CD8-positive, alpha-beta memory T cell (primary cell): ENCODE results near the gene CHAC1. TPM values are rescaled to one million over a fixed set of nuclear protein-coding genes. Genes with fewer than 3 reads are reported as not detected.

ENCODE experiments used
- CTCF ChIA-PET: fragments of 350-600 bp; sonication (Branson Sonifier 250); formaldehyde crosslinking; loops from one replicate; lab custom pipeline; 2021; ENCODE audit warnings: antibody characterized with exemption; lab: Charles Lee
- POLR2A ChIA-PET: fragments of 350-600 bp; sonication (Branson Sonifier 250); formaldehyde crosslinking; loops from one replicate; lab custom pipeline; 2021; ENCODE audit warnings: antibody characterized with exemption; lab: Charles Lee
- DNase-seq, 5 donors: peaks; one replicate each; pipeline versions ENCODE4 v3.0.0 to v3.0.0-alpha.2; 2020 to 2022; ENCODE audit warnings: mixed read lengths in 1 of 5
- H3K27ac ChIP-seq: one replicate; pipeline ENCODE4 v1.7.0; 2013; ENCODE audit warnings: low read depth, mild to moderate bottlenecking, low read length, moderate library complexity
- H3K27me3 ChIP-seq: 2 replicates; pipeline ENCODE4 v1.7.0; 2013; ENCODE audit warnings: low read length, mild to moderate bottlenecking; ENCODE audit not compliant: insufficient read depth, poor library complexity, severe bottlenecking
- H3K36me3 ChIP-seq: 2 replicates; pipeline ENCODE4 v1.7.0; 2013; ENCODE audit warnings: mild to moderate bottlenecking, low read length, moderate library complexity; ENCODE audit not compliant: insufficient read depth
- H3K4me1 ChIP-seq: 2 replicates; pipeline ENCODE4 v1.7.0; 2013; ENCODE audit warnings: mild to moderate bottlenecking, low read length, moderate library complexity; ENCODE audit not compliant: insufficient read depth
- H3K4me3 ChIP-seq: 2 replicates; pipeline ENCODE4 v1.7.0; 2013; ENCODE audit warnings: mild to moderate bottlenecking, low read length
- H3K9me3 ChIP-seq: 2 replicates; pipeline ENCODE4 v1.7.0; 2013; ENCODE audit warnings: mild to moderate bottlenecking, low read length
- H3K27ac Mint-ChIP-seq, 8 donors: one replicate each; pipeline ENCODE4 v1.8.0; 2020 to 2021; ENCODE audit warnings: mixed read lengths in 8 of 8, mild to moderate bottlenecking in 6 of 8, inconsistent platforms in 3 of 8, moderate library complexity in 3 of 8
- H3K27me3 Mint-ChIP-seq, 2 donors: one replicate each; pipeline ENCODE4 v1.8.0; 2020 to 2021; ENCODE audit warnings: mixed read lengths in 2 of 2, mild to moderate bottlenecking in 1 of 2, moderate library complexity in 1 of 2
- H3K36me3 Mint-ChIP-seq, 3 donors: one replicate each; pipeline ENCODE4 v1.8.0; 2020 to 2021; ENCODE audit warnings: mixed read lengths in 3 of 3, inconsistent platforms in 1 of 3, mild to moderate bottlenecking in 1 of 3
- H3K4me1 Mint-ChIP-seq, 3 donors: one replicate each; pipeline ENCODE4 v1.8.0; 2020 to 2021; ENCODE audit warnings: mixed read lengths in 3 of 3, inconsistent platforms in 1 of 3, mild to moderate bottlenecking in 1 of 3
- H3K4me3 Mint-ChIP-seq, 7 donors: one replicate each; pipeline ENCODE4 v1.8.0; 2020 to 2021; ENCODE audit warnings: mixed read lengths in 7 of 7, mild to moderate bottlenecking in 6 of 7, moderate library complexity in 4 of 7, inconsistent platforms in 2 of 7
- H3K9me3 Mint-ChIP-seq, 5 donors: one replicate each; pipeline ENCODE4 v1.8.0; 2020 to 2022; ENCODE audit warnings: mixed read lengths in 5 of 5, mild to moderate bottlenecking in 3 of 5, moderate library complexity in 2 of 5, inconsistent platforms in 1 of 5
- polyA plus RNA-seq: library from polyadenylated mRNA; unstranded; fragments of 300-500 nt; fragmentation: Illumina TruSeq; gene quantifications from one replicate; pipeline ENCODE4 v1.2.3, GENCODE V29; 2021
- total RNA-seq, 2 experiments: library from RNA; stranded (reverse); gene quantifications; one replicate each; pipeline ENCODE4 v1.2.3, GENCODE V29; 2021

CHAC1 gene
- total RNA-seq (10 to 100 TPM; 15.1 to 16.7 TPM), polyA plus RNA-seq (not detected)

DNA sequence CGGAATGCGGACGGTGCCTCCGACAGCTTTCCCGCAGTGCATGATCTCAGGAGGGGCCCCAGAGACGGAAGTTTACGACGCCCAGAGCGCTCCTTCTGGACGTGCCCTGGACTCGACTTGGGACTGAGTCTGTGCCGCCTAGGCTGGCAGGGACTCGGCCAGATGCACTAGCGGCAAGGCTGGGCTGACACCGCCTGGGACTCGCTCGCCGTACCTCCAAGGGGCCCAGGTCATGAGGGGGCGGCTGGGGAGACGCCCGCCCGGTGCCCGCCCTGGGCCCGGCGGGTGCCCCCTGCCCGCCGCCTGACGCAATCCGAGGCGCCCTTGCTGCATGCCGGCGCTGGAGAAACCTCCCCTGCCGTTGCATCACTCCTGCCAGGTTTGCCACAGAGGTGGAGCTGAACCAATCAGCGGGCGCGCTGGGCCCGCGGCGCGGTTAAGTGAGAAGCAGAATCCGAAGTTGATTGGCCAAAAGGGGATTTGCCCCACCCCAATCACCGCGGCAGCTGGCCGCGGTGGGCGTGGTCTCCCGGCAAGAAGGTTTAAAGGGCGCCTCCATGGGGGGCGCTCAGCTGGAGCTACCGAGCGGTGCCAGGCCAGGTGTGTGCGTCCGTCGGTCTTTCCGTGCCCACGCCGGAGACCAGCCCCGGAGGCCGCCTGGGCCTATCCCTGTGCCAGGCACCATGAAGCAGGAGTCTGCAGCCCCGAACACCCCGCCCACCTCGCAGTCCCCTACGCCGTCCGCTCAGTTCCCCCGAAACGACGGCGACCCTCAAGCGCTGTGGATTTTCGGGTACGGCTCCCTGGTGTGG is at the start of gene CHAC1:
Gene CHAC1, plus strand, starts transcription at position 571 of the 812 bp plus-strand sequence. Its CDS starts 113 bp downstream, at position 684.
- CTCF ChIA-PET = interaction anchor here (0.8 to 4.0 kb wide), 5 partner anchors 9 to 49 kb away, joined by 3 to 35 read pairs (median 7); no protein-coding TSS in a partner anchor
- H3K4me3 ChIP-seq = peak within 1 kb of the TSS; percentile 86
- H3K27ac ChIP-seq = peak within 1 kb of the TSS; percentile 61

GRCh38 chr15:40904552-40905201 is 48.6 kb upstream of the CHAC1 start:
- Mint-ChIP-seq H3K4me1 (peaks cover 12 to 55% (median 27%) of the 10 kb centered on the region in 3 donors), H3K27me3 (peaks cover 0 to 2% of the 10 kb centered on the region in 2 donors), H3K27ac (peak overlapping the region in 5 of 8 donors; percentile 31 to 92 (median 67)), H3K9me3 (no peaks in the 10 kb centered on the region), H3K36me3 (peaks cover 0 to 48% (median 0%) of the 10 kb centered on the region in 3 donors), H3K4me3 (peak overlapping the region in 1 of 7 donors; percentile 21)
- ChIA-PET CTCF (interaction anchor here (0.7 to 6.9 kb wide), 26 partner anchors 9 to 561 kb away, joined by 3 to 76 read pairs (median 5); partner anchors contain the start of genes CHAC1, CHP1, DLL4 and EXD1), POLR2A (interaction anchor here (0.5 to 0.6 kb wide), 2 partner anchors 103 to 210 kb away, joined by 3 read pairs; no protein-coding TSS in a partner anchor)
- Histone ChIP-seq H3K9me3 (no peaks in the 10 kb centered on the region), H3K4me3 (no peak overlapping the region), H3K36me3 (peaks cover 25% of the 10 kb centered on the region), H3K27me3 (no peaks in the 10 kb centered on the region), H3K4me1 (peaks cover 26% of the 10 kb centered on the region), H3K27ac (no peak overlapping the region)
- DNase-seq = no peak

More for the DNA sequence above, at the start of gene CHAC1:
- POLR2A ChIA-PET = interaction anchor here (0.8 to 2.8 kb wide), 3 partner anchors 11 to 164 kb away, joined by 3 to 24 read pairs (median 5); no protein-coding TSS in a partner anchor
- no peaks in the 10 kb centered on the region for H3K9me3 Mint-ChIP-seq
- Histone ChIP-seq H3K4me1 (peaks cover 16% of the 10 kb centered on the region), H3K36me3 (no peaks in the 10 kb centered on the region), H3K27me3 (no peaks in the 10 kb centered on the region), H3K9me3 (no peaks in the 10 kb centered on the region)
- H3K4me3 Mint-ChIP-seq = peak within 1 kb of the TSS; percentile 89 to 96 (median 92)
- peaks cover 0 to 3% (median 0%) of the 10 kb centered on the region in 3 donors for H3K36me3 Mint-ChIP-seq
- peaks cover 3 to 5% of the 10 kb centered on the region in 2 donors for H3K27me3 Mint-ChIP-seq
- peak within 1 kb of the TSS; percentile 61 to 89 (median 72) for H3K27ac Mint-ChIP-seq
- DNase-seq = peak; percentile 89 to 96 (median 93)
- H3K4me1 Mint-ChIP-seq = peaks cover 11 to 20% (median 12%) of the 10 kb centered on the region in 3 donors

DNA sequence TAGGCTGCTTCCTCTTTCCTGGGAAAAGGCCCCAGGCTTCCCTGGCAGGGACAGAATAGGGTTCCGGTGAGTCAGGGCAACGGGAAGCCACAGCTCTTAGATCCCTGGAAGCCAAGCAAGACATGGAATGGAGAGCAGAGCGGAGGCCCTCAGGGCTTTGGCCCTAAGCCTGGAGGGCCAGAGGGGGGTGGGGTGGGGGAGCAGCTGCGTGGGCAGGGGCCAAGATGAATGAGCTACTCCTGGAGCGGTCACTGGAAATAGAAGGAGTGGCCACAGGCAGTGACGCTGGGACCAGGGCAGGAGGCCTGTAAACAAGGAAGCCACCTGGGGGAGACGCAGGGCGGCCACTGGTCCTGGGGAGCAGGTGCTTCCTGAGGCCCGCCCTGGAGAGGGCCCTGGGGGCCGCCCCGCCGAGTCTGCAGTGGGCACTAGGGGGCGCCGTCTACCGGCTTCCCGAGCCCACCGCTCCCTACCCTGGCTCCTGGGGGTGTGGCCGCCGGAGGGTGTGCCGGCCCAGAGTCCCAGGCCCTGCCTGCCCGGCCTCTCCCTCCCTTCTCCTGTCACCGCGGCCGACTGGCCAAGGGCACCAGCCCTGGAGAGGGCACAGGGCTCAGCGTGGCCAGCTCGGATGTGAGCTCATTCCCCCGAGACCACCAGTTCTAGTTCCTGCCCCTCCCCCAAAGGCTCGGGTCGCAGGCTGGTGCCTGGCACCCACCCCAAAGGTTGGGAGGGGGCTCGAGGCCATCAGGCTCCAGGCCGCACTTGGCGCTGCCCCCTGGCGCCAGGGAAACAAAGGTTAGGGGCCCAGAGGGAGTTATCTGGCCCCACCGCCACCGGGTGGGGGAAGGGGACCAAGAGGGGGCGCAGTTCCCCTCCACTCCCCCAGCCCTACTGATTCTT is 46.9 kb upstream of the CHAC1 start:
- POLR2A ChIA-PET = interaction anchor here (1.3 to 1.9 kb wide), 2 partner anchors 19 to 210 kb away, joined by 3 to 5 read pairs; partner anchors contain the start of gene INO80
- Mint-ChIP-seq H3K27me3 (peaks cover 0 to 2% of the 10 kb centered on the region in 2 donors), H3K27ac (peak overlapping the region in 7 of 8 donors; percentile 35 to 95 (median 90)), H3K36me3 (peaks cover 0 to 31% (median 0%) of the 10 kb centered on the region in 3 donors), H3K4me1 (peaks cover 12 to 48% (median 25%) of the 10 kb centered on the region in 3 donors), H3K4me3 (peak overlapping the region; percentile 81 to 91 (median 86)), H3K9me3 (no peaks in the 10 kb centered on the region)
- CTCF ChIA-PET = interaction anchor here (0.6 to 6.9 kb wide), 25 partner anchors 9 to 386 kb away, joined by 3 to 76 read pairs (median 4); partner anchors contain the start of genes CHAC1, CHP1, DLL4 and VPS18
- H3K4me1 ChIP-seq = peaks cover 26% of the 10 kb centered on the region
- no peaks in the 10 kb centered on the region for H3K9me3 ChIP-seq
- peak; percentile 63 to 77 (median 70) for DNase-seq
- no peaks in the 10 kb centered on the region for H3K27me3 ChIP-seq
- peaks cover 13% of the 10 kb centered on the region for H3K36me3 ChIP-seq
- H3K27ac ChIP-seq = peak overlapping the region; percentile 59
- peak overlapping the region; percentile 84 for H3K4me3 ChIP-seq

GRCh38 chr15:40906991-40907802 is 46.1 kb upstream of the CHAC1 start:
- DNase-seq = peak; percentile 44 to 76 (median 64)
- Mint-ChIP-seq H3K27ac (peak overlapping the region; percentile 68 to 95 (median 90)), H3K9me3 (no peaks in the 10 kb centered on the region), H3K4me1 (peaks cover 12 to 48% (median 25%) of the 10 kb centered on the region in 3 donors), H3K27me3 (peaks cover 0 to 2% of the 10 kb centered on the region in 2 donors), H3K36me3 (peaks cover 0 to 25% (median 0%) of the 10 kb centered on the region in 3 donors), H3K4me3 (peak overlapping the region; percentile 81 to 91 (median 86))
- peak overlapping the region; percentile 59 for H3K27ac ChIP-seq
- no peaks in the 10 kb centered on the region for H3K27me3 ChIP-seq
- H3K4me1 ChIP-seq = peaks cover 26% of the 10 kb centered on the region
- ChIA-PET POLR2A (interaction anchor here (0.6 to 2.2 kb wide), 6 partner anchors 9 to 209 kb away, joined by 3 to 10 read pairs (median 4); partner anchors contain the start of genes CHAC1, INO80 and VPS18), CTCF (interaction anchor here (1.0 to 6.9 kb wide), 16 partner anchors 8 to 425 kb away, joined by 3 to 76 read pairs (median 8); partner anchors contain the start of genes CHAC1, DLL4, NUSAP1 and OIP5)
- H3K4me3 ChIP-seq = peak overlapping the region; percentile 84
- H3K36me3 ChIP-seq = peaks cover 13% of the 10 kb centered on the region
- H3K9me3 ChIP-seq = no peaks in the 10 kb centered on the region

DNA sequence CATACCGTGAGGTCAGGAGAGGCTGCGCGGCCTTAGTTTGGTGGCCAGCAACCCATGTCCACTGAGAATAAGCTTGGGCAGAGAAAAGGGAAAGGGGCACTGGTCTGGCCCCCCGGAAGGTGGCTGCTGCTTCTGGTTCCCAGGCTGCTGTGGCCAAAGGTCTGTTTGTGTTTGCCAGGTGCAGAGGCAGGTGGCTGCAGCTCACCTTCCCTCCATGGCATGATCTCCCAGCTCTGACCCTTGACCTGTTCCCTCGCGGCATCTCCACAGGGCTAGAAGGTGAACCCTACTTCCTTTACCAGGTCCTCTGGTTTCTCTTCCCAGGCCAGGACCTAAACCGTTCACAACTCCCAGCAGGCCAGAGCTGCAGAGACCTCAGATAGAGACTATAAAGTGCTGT is 45.2 kb upstream of the CHAC1 start:
- peaks cover 26% of the 10 kb centered on the region for H3K4me1 ChIP-seq
- POLR2A ChIA-PET = interaction anchor here (0.6 to 2.2 kb wide), 4 partner anchors 9 to 584 kb away, joined by 3 to 6 read pairs (median 5); partner anchors contain the start of gene CHAC1
- Mint-ChIP-seq H3K4me3 (peak overlapping the region; percentile 30 to 86 (median 77)), H3K27me3 (peaks cover 0 to 2% of the 10 kb centered on the region in 2 donors), H3K36me3 (peaks cover 0 to 16% (median 0%) of the 10 kb centered on the region in 3 donors), H3K4me1 (peaks cover 12 to 42% (median 20%) of the 10 kb centered on the region in 3 donors), H3K27ac (peak overlapping the region in 7 of 8 donors; percentile 43 to 95 (median 86)), H3K9me3 (no peaks in the 10 kb centered on the region)
- no peaks in the 10 kb centered on the region for H3K27me3 ChIP-seq
- no peak overlapping the region for H3K27ac ChIP-seq
- CTCF ChIA-PET = interaction anchor here (1.6 to 6.9 kb wide), 9 partner anchors 10 to 276 kb away, joined by 3 to 56 read pairs (median 9); partner anchors contain the start of gene DLL4
- peaks cover 8% of the 10 kb centered on the region for H3K36me3 ChIP-seq
- H3K4me3 ChIP-seq = no peak overlapping the region
- no peak for DNase-seq
- no peaks in the 10 kb centered on the region for H3K9me3 ChIP-seq
